ENCODE results near the gene HBM.
"Not testable (repeated sequence)": the region's sequence is repeated elsewhere in the genome, so short reads cannot be mapped to it uniquely, and the experiment has no call there.

- not testable (repeated sequence) for TF ChIP-seq CTCF (IDR thresholded peaks at IDR 0.05; ENCODE audit: low read depth, low read length, poor library complexity, severe bottlenecking); EZH2phosphoT487 (IDR thresholded peaks at IDR 0.05; ENCODE audit: borderline replicate concordance, low read length)
These were observed 12.1 kb upstream of the HBM start for GRCh38 chr16:153550-154216.
